DND-41 (cell line): ENCODE results near the gene FAM170B.
A peak's percentile ranks its signal among the peaks of the same experiment; 100 is the strongest.

Experiments used
- ATAC-seq: fragments of 200-7000 bp; cut with Tn5 transposase; 3 replicates; pipeline ENCODE4 v1.9.1; 2021; ENCODE audit warnings: low read depth; ENCODE audit not compliant: insufficient read depth
- DNase-seq: peaks from one replicate; pipeline ENCODE4 v3.0.0-alpha.2; 2020
- H2AFZ ChIP-seq: 2 replicates; pipeline ENCODE4 v1.6.0; 2012; ENCODE audit warnings: low read depth, low read length
- H3K27ac ChIP-seq: 2 replicates; pipeline ENCODE4 v1.5.1; 2012; ENCODE audit warnings: low read length, inconsistent platforms
- H3K27me3 ChIP-seq: fragments of 200-600 bp; sonication (generic); 2 replicates; pipeline ENCODE4 v1.6.0; 2012; ENCODE audit warnings: low read length, mild to moderate bottlenecking, inconsistent platforms; ENCODE audit not compliant: insufficient read depth, poor library complexity
- H3K36me3 ChIP-seq: 2 replicates; pipeline ENCODE4 v1.5.1; 2012; ENCODE audit warnings: low read length, inconsistent platforms; ENCODE audit not compliant: insufficient read depth
- H3K4me1 ChIP-seq: 2 replicates; pipeline ENCODE4 v1.5.1; 2012; ENCODE audit warnings: mild to moderate bottlenecking, low read length; ENCODE audit not compliant: insufficient read depth
- H3K4me2 ChIP-seq: 2 replicates; pipeline ENCODE4 v1.6.0; 2012; ENCODE audit warnings: mild to moderate bottlenecking, moderate library complexity, low read length, inconsistent platforms; ENCODE audit not compliant: insufficient read depth
- H3K4me3 ChIP-seq, 2 experiments: fragments of 200-600 bp in 1 of 2; shearing (Covaris generic) in 1 of 2; 2 replicates each; pipeline ENCODE4 v1.5.1; 2012 to 2016; ENCODE audit warnings: inconsistent platforms in 2 of 2, low read length in 2 of 2, mild to moderate bottlenecking in 2 of 2, low read depth in 1 of 2, moderate library complexity in 1 of 2
- H3K79me2 ChIP-seq: 2 replicates; pipeline ENCODE4 v1.6.0; 2012; ENCODE audit warnings: low read length, inconsistent platforms; ENCODE audit not compliant: insufficient read depth
- H3K9ac ChIP-seq: 2 replicates; pipeline ENCODE4 v1.6.0; 2012; ENCODE audit warnings: low read depth, mild to moderate bottlenecking, inconsistent platforms, low read length, moderate library complexity
- H3K9me3 ChIP-seq: 2 replicates; pipeline ENCODE4 v1.5.1; 2012; ENCODE audit warnings: low read length, moderate library complexity, mild to moderate bottlenecking, inconsistent platforms; ENCODE audit not compliant: insufficient read depth, severe bottlenecking
- H4K20me1 ChIP-seq: 2 replicates; pipeline ENCODE4 v1.6.0; 2012; ENCODE audit warnings: low read length; ENCODE audit not compliant: insufficient read depth
- CTCF ChIP-seq: IDR thresholded peaks from 2 replicates; pipeline ENCODE4 v1.5.1; 2012; ENCODE audit warnings: borderline replicate concordance, low read length, moderate library complexity, mild to moderate bottlenecking; ENCODE audit not compliant: poor library complexity, severe bottlenecking; ENCODE audit errors: extremely low read depth
- EZH2 ChIP-seq: IDR thresholded peaks from 3 replicates; pipeline ENCODE4 v1.6.1; 2012; ENCODE audit warnings: borderline replicate concordance, low read depth, mild to moderate bottlenecking, moderate library complexity, low read length, inconsistent platforms; ENCODE audit not compliant: severe bottlenecking

FAM170B gene

GRCh38 chr10:49134327-49134726 lies 506 bp upstream of the FAM170B start:
- Histone ChIP-seq H3K36me3 (no peaks in the 10 kb centered on the region), H3K4me1 (peaks cover 5% of the 10 kb centered on the region), H3K27me3 (no peaks in the 10 kb centered on the region), H3K9ac (no peak overlapping the region), H3K9me3 (no peaks in the 10 kb centered on the region), H4K20me1 (no peaks in the 10 kb centered on the region), H3K4me2 (no peak overlapping the region), H3K79me2 (no peaks in the 10 kb centered on the region), H3K27ac (no peak overlapping the region), H2AFZ (no peak overlapping the region), H3K4me3 (no peak overlapping the region)
- TF ChIP-seq EZH2 (no peak), CTCF (no peak)
- ATAC-seq: peak; percentile 76
- DNase-seq: peak; percentile 16

GRCh38 chr10:49132362-49132737 lies 1.5 kb downstream of the FAM170B start:
- Histone ChIP-seq H3K4me2 (no peak overlapping the region), H2AFZ (no peak overlapping the region), H3K79me2 (no peaks in the 10 kb centered on the region), H3K27ac (no peak overlapping the region), H3K36me3 (no peaks in the 10 kb centered on the region), H3K4me1 (peaks cover 5% of the 10 kb centered on the region), H3K27me3 (no peaks in the 10 kb centered on the region), H3K4me3 (no peak overlapping the region), H3K9me3 (no peaks in the 10 kb centered on the region), H3K9ac (no peak overlapping the region), H4K20me1 (no peaks in the 10 kb centered on the region)
- no peak for DNase-seq
- ATAC-seq: no peak
- TF ChIP-seq CTCF (no peak), EZH2 (no peak)

- ATAC-seq (no peak), DNase-seq (no peak)
- TF ChIP-seq CTCF: no peak
- TF ChIP-seq EZH2: no peak
- Histone ChIP-seq H4K20me1 (no peaks in the 10 kb centered on the region), H2AFZ (no peak overlapping the region), H3K27me3 (no peaks in the 10 kb centered on the region), H3K4me3 (no peak overlapping the region), H3K27ac (no peak overlapping the region), H3K9ac (no peak overlapping the region), H3K36me3 (no peaks in the 10 kb centered on the region), H3K9me3 (no peaks in the 10 kb centered on the region), H3K4me2 (no peak overlapping the region), H3K79me2 (no peaks in the 10 kb centered on the region), H3K4me1 (peaks cover 5% of the 10 kb centered on the region)
Measured at GRCh38 chr10:49131507-49132361, 2.1 kb downstream of the FAM170B start.
